ENCODE data around the gene SMC3.
"Not testable (repeated sequence)": the region's sequence is repeated elsewhere in the genome, so short reads cannot be mapped to it uniquely, and the experiment has no call there.

Gene SMC3

GRCh38 chr10:110625951-110626855 is 58.7 kb downstream of the SMC3 start:
- FAIRE-seq: no peak

DNA sequence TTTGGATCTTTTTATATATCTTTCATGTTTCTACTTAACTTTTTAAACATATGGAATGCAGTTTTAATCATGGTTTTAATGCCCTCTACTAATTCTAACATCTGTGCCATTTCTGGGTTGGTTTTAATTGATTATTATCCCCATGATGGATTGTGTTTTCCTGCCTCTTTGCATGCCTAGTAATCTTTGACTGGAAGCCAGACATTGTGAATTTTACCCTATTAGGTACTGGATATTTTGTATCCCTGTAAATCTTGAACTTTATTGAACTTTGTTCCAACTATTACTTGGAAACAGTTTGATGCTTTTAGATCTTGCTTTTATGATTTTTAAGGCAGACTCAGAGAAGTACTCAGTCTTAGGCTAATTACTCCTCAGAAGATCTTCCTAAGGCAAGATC is 60.7 kb downstream of the SMC3 start:
- FAIRE-seq: no peak

DNA sequence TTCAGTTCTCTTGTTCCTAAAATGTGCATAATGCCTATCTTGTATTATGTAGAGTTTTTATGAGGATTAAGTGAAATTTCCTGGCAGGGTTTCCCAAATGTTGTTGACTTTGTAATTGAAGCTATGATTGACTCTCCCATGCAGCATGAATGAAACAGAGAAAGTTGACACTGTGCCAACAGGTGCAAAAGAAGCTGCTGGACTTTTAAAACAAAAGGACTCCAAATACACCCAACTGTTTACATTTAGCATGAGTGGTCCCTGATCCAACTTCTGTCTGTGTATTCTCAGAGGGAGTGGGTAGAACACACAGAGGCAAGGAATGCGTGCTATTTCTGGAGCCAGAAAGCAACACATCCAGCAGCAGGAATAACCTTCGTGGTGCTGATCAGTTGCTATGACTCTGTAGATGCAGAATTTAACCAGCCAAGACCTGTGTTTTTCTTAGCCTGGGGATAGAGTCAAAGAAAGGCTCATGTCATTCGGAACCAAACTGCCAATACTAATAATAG is 62.2 kb downstream of the SMC3 start:
- no peak for FAIRE-seq

DNA sequence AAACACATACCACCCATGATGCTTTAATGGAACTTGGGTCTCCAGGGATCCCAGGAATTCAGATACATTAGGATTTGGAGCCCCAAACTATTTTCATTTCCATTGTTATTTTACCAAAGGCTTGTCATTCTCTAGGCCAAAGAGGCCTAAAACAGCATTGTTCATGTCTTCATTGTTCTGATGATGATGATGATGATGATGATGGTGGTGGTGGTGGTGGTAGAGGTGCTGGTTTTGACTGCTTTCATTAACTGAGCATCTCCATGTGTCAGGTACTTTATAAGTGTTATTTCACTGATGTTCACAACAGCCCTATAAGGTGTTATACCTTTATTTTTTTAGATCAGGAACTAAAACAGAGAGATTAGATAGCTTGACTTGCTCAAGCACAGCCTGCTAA is 64.4 kb downstream of the SMC3 start:
- FAIRE-seq: no peak

GRCh38 chr10:110632591-110633215 is 65.2 kb downstream of the SMC3 start:
- no peak for FAIRE-seq

DNA sequence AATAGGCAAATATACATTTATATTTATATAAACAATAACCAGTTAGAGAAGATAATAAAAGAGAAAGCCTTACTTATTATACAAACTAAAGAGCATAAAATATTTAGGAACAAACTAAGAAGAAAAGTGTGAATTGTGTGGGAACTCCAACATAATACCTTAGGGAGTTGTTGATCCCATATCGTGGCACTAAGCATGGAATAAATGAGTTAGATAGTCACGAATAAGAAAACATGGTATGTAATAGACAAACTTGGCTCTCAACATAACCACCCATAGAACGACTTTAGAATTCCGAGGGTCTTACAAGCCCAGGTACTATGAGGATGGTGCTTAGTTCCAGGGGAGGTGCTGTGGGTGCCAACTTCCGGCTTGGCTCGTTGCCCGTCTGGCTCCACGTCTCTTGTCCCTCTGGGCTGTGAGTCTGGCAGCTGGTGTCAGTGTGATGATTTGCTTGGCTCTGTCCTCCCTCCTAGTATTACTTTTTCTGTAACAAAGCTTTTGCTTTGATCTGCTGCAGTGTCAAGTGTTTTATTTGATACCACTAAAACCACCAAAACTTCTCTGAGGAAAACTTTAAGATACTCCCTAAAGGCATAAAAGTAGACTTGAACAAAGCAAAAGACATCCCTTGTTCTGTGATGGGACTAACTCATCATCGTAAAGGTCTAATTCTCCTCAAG is 67.2 kb downstream of the SMC3 start:
- FAIRE-seq: no peak

- FAIRE-seq: no peak
Measured at GRCh38 chr10:110636572-110636931, 69.1 kb downstream of the SMC3 start.

GRCh38 chr10:110636932-110637557 is 69.5 kb downstream of the SMC3 start:
- no peak for FAIRE-seq

DNA sequence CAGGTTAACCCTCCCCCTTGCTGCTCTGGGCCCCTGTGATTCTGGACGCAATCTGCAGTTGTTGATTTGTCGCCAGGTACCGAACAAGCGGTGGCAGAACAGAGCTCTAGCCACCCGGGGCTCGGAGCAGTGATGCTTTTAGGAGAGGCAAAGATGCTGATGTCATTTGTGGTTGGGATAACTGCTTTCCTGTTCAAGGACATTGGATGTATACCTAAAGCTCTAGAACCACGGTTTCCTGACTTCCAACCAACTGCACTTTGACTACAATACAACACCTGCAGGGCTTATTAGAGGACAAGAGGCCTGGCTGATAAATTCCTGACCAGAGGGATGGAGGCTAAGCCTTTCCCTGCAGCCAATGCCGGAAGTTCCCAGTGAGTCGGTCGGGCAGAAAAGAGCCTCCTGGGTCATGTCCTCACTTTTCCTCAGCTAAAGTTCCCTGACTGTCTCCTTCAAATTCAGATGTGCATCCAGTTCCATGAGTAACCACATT is 70.1 kb downstream of the SMC3 start:
- no peak for FAIRE-seq

DNA sequence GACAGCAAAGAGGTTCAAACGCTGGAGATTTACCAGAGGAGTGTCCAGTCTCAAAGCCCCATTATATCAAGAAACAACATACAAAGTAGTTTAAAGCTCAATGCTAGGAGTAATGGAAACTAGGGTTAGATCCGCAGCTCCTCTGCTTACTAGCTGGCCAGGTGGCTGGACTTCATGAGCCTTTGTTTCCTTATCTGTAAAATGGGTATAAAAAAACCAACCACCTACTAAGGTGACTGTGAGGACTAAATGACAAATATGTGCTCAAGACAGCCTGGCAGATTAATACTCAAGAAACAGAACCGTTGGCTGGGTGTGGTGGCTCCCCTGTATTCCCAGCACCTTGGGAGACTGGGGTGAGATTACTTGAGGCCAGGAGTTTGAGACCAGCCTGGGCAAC is 70.8 kb downstream of the SMC3 start:
- FAIRE-seq: no peak

- FAIRE-seq: not testable (repeated sequence)
Measured at GRCh38 chr10:110639046-110639445, 71.6 kb downstream of the SMC3 start.

- FAIRE-seq: not testable (repeated sequence)
Measured at GRCh38 chr10:110639858-110640257, 72.4 kb downstream of the SMC3 start.

GRCh38 chr10:110641256-110641655 is 73.8 kb downstream of the SMC3 start:
- FAIRE-seq: no peak

DNA sequence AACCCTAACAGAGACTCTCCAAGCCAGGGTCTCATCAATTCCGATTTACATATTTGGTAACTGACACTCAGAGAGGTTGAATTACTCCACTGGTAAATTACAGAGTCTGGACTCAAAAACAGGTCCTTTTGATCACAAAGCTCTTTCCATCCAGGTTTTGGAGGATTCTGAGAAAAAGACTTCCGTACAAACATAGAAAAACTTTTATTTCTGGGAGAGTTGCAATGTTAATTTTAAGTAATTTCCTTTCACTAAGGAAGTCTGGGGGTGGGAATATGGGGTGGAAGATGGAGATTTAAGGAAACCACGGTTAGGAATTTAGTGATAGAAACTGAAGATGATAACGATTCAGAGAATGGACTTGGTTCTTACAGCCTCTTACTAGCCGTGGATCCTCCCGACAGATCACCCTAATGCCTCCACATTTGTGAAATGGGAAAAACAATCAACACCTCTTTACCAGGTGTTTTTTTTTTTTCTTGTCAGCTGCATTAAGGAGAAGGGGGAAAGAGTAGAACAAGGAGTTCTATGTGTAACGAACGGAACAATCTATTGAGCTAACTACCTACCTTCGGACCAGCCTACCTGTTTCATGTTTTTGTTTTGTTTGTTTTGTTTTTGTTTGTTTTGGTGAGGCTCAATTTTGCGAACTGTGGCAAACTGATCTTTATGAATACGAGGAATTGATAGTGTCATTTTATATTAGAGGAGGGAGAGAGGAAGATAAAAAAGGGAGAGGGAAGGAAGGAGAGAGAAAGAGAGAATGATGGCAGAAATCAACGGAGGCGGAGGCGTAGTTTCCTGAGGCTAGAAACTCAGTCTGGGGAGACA is 74.9 kb downstream of the SMC3 start:
- no peak for FAIRE-seq

DNA sequence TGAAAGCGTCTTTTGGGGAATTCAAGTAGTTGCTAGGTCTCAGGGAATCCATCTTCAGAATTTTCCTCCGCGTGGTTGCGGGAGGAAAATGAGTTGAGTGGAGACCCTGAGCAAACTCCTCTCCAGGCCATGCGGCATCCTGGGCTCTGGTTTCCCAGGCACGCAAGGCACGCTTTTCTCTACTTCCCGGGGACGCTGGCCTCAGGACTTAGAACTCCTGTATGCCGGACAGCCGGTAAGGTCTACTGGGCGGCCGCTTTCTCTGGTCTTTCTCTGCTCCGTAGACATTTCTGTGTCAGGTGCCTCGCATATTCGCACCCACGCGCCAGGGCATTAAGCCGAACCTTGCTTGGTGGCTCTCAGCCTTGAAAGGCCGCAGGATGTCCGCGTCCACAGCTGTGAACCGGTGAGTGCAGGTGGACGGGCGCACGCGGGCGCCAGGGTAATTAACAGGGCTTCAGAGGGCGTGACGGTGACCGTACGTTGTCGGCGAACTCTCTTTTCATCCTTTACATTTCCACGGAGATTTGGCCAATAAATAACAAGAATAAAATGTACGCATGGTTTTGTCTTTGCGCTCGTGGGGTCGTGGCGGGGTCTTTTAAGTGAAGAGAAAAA is 75.6 kb downstream of the SMC3 start:
- no peak for FAIRE-seq

GRCh38 chr10:110643653-110644597 is 76.4 kb downstream of the SMC3 start, which contains the start of gene RBM20:
TSS of gene RBM20 (plus strand) at chr10:110644336. CDS start at chr10:110644455, 119 bp downstream.
- no peak for FAIRE-seq

DNA sequence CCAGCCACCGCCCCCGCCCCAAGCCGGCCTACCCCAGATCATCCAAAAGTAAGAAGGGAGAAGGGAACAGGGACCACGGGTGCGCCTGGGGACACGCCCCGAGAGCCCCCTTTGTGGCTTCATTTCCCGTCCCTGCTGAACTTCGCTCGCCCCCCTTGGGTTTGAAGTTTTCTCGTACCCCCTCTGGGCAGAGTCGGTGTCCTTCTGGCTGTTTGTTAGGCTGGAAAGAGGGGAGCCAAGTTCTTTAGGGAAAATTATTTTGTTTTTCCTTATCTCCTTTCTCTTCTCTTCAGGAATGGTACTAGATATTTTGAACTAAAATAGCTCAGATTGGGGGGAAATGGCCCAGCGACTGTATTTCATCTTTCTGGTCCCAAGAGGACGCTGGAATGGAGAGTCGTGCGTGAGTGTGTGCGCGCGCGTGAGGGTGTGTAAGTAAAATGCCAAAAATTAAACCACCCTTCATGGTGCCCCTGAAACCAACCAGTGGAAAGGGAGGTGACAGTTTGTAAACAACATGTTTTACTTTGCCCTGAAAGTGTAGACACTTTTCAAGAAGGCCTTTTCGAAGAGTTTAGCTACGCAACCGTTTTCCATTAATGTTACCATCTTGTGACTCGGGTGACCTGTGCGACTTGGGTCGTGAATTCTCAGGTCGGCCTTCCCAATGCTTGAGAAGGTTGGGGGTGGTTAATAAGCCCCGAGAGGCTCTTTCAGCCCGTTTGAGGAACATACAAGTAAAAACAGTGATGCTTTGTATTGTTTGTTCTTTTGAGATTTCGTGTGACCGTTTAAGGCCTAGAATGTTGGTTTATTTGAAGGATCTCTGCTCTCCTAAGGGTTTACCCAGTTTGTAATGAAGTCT is 77.3 kb downstream of the SMC3 start:
- no peak for FAIRE-seq

GRCh38 chr10:110646417-110647135 is 79.1 kb downstream of the SMC3 start:
- FAIRE-seq: no peak

DNA sequence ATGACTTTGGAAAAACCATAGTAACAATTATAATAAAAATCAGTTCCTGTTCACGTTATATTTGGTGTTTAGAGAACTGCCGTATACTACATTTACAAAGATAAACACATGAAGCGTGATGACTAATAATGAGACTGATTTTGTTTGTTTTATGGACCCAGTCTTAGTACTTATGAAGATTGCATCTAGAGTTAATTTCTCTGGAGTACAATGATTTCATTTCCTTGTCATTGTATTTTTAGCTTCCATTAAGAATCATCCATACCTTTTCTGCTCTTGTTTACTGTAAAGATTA is 79.6 kb downstream of the SMC3 start:
- no peak for FAIRE-seq

Data from endometrium (tissue), 2 donors.